ENCODE measurements around the gene ERGIC1. TPM values are rescaled to one million over a fixed set of nuclear protein-coding genes. Genes with fewer than 3 reads are reported as not detected.
A peak's percentile ranks its signal among the peaks of the same experiment; 100 is the strongest.

The ERGIC1 gene
- total RNA-seq, 1 donor from 2014 or later, result 105 TPM

DNA sequence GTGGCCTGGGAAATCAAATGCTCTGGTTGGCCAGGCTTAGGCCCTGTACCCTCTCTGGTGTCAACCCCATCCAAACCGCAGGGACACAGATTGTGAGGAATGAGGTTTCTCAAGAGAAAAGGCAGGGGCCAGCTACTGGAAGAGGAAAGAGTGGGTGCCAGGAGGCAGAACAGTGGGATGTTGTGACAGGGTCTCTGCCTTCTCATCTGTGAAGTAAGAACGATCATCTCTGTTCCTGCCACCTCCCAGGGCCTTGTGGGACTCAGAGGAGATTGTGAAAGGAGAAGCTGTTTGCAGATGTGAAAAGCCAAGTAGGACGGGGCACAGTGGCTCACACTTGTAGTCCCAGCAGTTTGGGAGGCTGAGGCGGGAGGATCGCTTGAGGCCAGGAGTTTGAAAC lies 102.3 kb downstream of the ERGIC1 start:
- H3K27me3 ChIP-seq (ENCODE audit: control insufficient read depth, insufficient read depth, low read length), result no peaks in the 10 kb centered on the region
- TF ChIP-seq, protein P1, sequence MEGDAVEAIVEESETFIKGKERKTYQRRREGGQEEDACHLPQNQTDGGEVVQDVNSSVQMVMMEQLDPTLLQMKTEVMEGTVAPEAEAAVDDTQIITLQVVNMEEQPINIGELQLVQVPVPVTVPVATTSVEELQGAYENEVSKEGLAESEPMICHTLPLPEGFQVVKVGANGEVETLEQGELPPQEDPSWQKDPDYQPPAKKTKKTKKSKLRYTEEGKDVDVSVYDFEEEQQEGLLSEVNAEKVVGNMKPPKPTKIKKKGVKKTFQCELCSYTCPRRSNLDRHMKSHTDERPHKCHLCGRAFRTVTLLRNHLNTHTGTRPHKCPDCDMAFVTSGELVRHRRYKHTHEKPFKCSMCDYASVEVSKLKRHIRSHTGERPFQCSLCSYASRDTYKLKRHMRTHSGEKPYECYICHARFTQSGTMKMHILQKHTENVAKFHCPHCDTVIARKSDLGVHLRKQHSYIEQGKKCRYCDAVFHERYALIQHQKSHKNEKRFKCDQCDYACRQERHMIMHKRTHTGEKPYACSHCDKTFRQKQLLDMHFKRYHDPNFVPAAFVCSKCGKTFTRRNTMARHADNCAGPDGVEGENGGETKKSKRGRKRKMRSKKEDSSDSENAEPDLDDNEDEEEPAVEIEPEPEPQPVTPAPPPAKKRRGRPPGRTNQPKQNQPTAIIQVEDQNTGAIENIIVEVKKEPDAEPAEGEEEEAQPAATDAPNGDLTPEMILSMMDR (IDR thresholded peaks at IDR 0.05; ENCODE audit: insufficient read depth, low read length, severe bottlenecking), result no peak
- no peak for FAIRE-seq
- H3K4me3 ChIP-seq (ENCODE audit: low read depth, low read length), result no peak overlapping the region
- DNase-seq (ENCODE audit: low read depth), result no peak
- peaks cover 28% of the 10 kb centered on the region for H3K36me3 ChIP-seq (ENCODE audit: control insufficient read depth, insufficient read depth, low read length)

DNA sequence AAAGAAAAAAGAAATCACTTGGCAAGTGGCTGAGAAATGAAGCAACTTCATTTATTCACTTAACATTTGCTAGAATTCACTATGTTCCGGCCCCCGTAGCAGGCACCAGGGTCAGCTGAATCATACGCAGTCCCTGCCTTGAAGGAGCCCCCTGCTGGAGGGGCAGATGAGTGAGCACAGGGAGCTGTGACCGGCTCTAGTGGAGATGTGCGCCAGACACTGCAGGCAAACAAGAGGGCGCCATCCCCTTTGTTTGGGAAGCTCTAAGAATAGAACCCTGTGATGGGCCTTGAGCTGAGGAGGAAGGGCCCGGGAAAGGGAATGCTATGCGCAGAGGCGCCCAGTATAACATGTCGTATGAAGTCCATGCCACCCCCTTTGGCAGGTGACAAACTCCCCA lies 105.0 kb downstream of the ERGIC1 start:
- TF ChIP-seq, protein P1 (IDR thresholded peaks at IDR 0.05; ENCODE audit: insufficient read depth, low read length, severe bottlenecking), result peak; percentile 31
- Histone ChIP-seq H3K4me3 (ENCODE audit: low read depth, low read length) (no peak overlapping the region), H3K36me3 (ENCODE audit: control insufficient read depth, insufficient read depth, low read length) (peaks cover 27% of the 10 kb centered on the region), H3K27me3 (ENCODE audit: control insufficient read depth, insufficient read depth, low read length) (no peaks in the 10 kb centered on the region)
- FAIRE-seq, result no peak
- DNase-seq (ENCODE audit: low read depth), result no peak

DNA sequence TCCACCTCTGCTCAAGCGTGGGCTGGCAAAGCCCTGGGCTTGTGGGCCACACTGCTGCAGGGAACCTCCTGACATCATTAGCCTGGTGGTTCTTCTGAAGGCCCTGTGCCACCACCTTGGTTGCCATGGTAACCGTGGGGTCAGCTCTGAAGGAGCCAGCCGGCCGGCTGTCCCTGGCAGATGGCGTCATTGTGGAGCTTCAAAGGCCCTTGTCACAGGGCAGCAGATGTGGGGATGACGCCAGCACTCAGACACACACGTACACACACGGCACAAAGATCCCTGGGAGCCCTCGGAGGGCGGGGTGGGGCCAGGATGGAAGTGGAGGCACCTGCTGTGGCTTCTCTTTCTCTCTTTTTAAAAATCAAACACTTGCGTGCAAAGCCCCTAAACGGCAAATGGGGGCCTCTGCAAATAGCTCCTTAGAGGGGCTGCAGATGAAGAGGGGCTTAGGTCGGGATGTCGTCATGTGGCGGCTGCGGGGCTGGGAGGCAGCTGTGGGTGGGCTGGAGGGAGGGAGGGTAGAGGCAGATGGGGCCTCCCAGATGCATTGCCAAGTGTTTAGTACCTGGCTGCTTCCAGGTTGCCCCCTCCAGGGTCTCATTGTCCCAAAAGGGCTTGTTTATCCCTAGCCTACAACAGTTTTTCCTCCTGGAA lies 105.7 kb downstream of the ERGIC1 start:
- peaks cover 22% of the 10 kb centered on the region for H3K36me3 ChIP-seq (ENCODE audit: control insufficient read depth, insufficient read depth, low read length)
- TF ChIP-seq, protein P1 (IDR thresholded peaks at IDR 0.05; ENCODE audit: insufficient read depth, low read length, severe bottlenecking), result no peak
- FAIRE-seq (no peak), DNase-seq (ENCODE audit: low read depth) (no peak)
- H3K4me3 ChIP-seq (ENCODE audit: low read depth, low read length), result no peak overlapping the region
- H3K27me3 ChIP-seq (ENCODE audit: control insufficient read depth, insufficient read depth, low read length), result no peaks in the 10 kb centered on the region

DNA sequence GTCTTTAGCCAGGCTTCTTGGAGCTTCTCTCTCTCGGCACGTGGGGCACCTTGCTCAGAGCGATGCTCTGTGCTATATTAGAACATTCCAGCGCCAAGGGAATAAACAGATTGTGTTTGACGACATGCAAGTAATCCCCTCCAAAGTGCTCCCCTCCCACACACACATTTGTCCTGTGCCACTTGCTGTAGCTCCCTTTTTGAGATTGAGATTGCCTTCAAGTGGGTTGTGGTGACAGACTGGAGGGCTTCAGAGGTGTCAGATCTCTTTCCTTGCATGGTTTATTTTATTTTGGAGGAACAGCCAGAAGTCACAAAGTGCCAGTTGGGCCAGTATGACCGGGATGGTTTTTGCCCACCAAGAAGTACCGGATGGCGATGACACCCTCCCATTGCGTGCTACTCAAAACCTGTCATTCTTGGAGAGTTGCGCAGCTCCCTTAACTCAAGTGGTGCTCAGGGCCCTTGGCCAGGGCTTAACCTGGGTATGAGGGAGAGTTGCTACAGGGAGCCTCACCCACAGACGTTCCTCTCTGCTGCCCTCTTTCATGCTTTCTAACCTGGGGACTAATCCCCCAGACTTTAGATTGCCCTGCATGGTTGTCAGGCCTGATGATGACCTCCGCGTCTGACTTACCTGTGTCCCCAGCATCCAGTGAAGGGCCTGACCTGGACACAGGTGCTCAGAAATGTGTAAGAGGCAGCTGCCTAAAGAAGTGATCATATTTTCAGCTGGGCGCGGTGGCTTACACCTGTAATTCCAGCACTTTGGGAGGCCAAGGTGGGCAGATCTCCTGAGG lies 106.4 kb downstream of the ERGIC1 start:
- TF ChIP-seq, protein P1 (IDR thresholded peaks at IDR 0.05; ENCODE audit: insufficient read depth, low read length, severe bottlenecking), result no peak
- DNase-seq (ENCODE audit: low read depth), result no peak
- Histone ChIP-seq H3K27me3 (ENCODE audit: control insufficient read depth, insufficient read depth, low read length) (no peaks in the 10 kb centered on the region), H3K36me3 (ENCODE audit: control insufficient read depth, insufficient read depth, low read length) (peaks cover 19% of the 10 kb centered on the region), H3K4me3 (ENCODE audit: low read depth, low read length) (no peak overlapping the region)
- FAIRE-seq, result no peak

DNA sequence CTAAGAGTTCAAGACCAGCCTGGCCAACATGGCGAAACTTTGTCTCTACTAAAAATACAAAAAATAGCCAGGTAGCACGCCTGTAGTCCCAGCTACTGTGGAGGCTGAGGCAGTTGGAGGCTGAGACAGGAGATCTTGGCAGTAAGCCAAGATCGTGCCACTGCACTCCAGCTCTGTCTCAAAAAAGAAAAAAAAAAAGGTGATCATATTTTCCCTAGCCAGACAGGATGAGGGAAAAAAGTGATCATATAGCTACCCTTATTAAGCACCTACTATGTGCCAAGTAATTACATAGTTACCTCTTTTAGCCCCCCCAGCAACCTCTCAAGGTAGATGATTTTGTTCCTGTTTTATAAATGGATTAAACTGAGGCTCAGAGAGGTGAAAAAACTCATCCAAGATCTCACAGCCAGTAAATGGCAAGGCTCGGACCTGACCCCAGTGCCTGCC lies 107.0 kb downstream of the ERGIC1 start:
- no peak overlapping the region for H3K4me3 ChIP-seq (ENCODE audit: low read depth, low read length)
- TF ChIP-seq, protein P1 (IDR thresholded peaks at IDR 0.05; ENCODE audit: insufficient read depth, low read length, severe bottlenecking), result no peak
- no peak for DNase-seq (ENCODE audit: low read depth)
- no peaks in the 10 kb centered on the region for H3K27me3 ChIP-seq (ENCODE audit: control insufficient read depth, insufficient read depth, low read length)
- FAIRE-seq, result no peak
- peaks cover 17% of the 10 kb centered on the region for H3K36me3 ChIP-seq (ENCODE audit: control insufficient read depth, insufficient read depth, low read length)

All from bronchial epithelial cell (primary cell).